ENCODE results near the gene RAI1.
A peak's percentile ranks its signal among the peaks of the same experiment; 100 is the strongest.

RAI1 gene

DNA sequence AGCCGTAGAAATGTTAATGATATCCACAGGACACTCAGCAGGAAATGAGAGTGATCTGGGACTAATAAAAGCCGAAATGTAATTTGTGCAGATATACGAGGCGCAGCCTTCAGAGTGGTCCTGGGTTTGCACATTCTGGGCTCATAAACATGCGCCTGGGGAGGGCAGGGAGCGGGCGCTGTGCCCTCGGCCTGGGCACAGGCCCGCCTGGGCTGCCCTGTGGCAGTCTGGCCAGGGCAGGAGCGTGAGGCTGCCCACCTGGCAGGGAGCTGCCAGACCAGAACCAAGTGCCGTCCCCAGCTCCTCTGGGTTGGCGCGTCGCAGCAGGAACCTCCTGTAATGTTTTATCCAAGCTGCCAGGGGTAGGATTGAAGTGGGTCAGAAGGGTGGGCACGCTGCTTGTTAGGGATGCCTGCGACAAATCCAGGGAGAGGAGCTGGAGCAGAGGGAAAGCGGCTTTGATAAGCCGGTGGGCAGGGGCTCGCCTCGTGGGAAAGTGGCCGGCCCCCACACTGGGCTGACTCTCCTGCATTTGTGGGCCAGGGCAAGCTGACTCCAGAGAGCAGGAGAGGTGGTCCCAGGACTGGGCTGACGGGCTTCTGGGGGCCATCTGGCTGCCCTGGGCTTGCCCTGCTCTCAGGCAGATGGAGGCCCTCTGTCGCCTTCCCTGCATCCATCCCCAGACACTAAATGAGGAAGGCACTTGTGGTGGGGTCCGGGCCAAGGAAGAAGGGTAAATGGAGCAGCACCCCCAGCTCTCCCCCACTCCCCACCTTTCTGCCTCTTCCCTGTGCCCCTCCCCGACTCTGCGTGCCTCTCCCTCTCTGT lies 109.6 kb downstream of the RAI1 start:
- Histone ChIP-seq H2BK5ac (ENCODE audit: low read length) (no peak overlapping the region), H2AK5ac (ENCODE audit: low read length) (no peak overlapping the region), H3K4me2 (ENCODE audit: low read length) (no peak overlapping the region), H3K79me1 (ENCODE audit: low read length) (no peaks in the 10 kb centered on the region), H3K36me3 (ENCODE audit: control insufficient read depth, insufficient read depth, low read length) (no peaks in the 10 kb centered on the region), H3K4me1 (ENCODE audit: control insufficient read depth, low read depth, low read length) (peaks cover 3% of the 10 kb centered on the region), H3K56ac (ENCODE audit: low read length) (peak overlapping the region; percentile 15), H3K4ac (ENCODE audit: low read depth, low read length) (no peak overlapping the region), H2BK15ac (replicated peaks; ENCODE audit: low read depth) (no peak overlapping the region), H3K4me3 (ENCODE audit: low read length) (no peak overlapping the region), H3K27ac (ENCODE audit: low read depth, low read length) (no peak overlapping the region), H3K18ac (ENCODE audit: low read length) (no peak overlapping the region), H4K5ac (ENCODE audit: low read length) (no peak overlapping the region), H4K8ac (ENCODE audit: low read depth, low read length) (no peak overlapping the region), H3K9ac (ENCODE audit: low read length) (no peak overlapping the region), H3K27me3 (ENCODE audit: insufficient read depth, low read length, poor library complexity) (peaks cover 1% of the 10 kb centered on the region), H3K23ac (ENCODE audit: low read length) (no peak overlapping the region), H2BK120ac (ENCODE audit: low read depth, low read length) (no peak overlapping the region), H3K79me2 (ENCODE audit: control insufficient read depth, insufficient read depth, low read length) (no peaks in the 10 kb centered on the region)
- DNase-seq, result no peak
- no CpG with 5 or more reads among the region's 26 CpGs for WGBS (ENCODE audit: extremely low coverage, insufficient coverage, low lambda C conversion rate)

DNA sequence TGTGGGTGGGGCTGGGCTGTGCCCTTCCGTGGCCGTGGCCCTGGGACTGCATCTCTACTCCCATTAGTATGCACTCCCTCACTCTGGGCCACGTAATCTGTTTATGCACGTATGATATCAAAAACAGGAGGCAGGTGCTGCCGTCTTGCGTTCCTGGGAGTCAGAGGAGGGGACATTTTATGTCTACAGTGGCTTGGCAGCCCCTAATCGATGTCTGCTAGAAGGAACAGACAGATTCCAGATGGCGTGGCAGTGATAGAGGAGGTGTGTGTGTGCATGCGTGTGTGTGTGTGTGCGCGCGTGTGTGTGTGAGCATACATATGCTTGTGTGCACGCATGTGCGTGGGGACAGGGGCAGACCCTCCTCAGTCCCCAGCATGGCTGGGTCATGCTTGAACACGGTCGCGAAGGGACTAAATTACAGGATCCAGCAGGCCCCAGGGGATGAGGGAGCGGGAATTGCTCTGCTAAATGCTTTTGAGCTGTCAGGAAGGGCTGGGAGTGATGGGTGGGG lies 110.8 kb downstream of the RAI1 start:
- no peak for DNase-seq
- Histone ChIP-seq H3K9ac (ENCODE audit: low read length) (no peak overlapping the region), H3K79me2 (ENCODE audit: control insufficient read depth, insufficient read depth, low read length) (no peaks in the 10 kb centered on the region), H3K56ac (ENCODE audit: low read length) (no peak overlapping the region), H3K27me3 (ENCODE audit: insufficient read depth, low read length, poor library complexity) (peaks cover 1% of the 10 kb centered on the region), H3K79me1 (ENCODE audit: low read length) (no peaks in the 10 kb centered on the region), H3K4ac (ENCODE audit: low read depth, low read length) (no peak overlapping the region), H3K23ac (ENCODE audit: low read length) (no peak overlapping the region), H3K4me1 (ENCODE audit: control insufficient read depth, low read depth, low read length) (peaks cover 3% of the 10 kb centered on the region), H3K36me3 (ENCODE audit: control insufficient read depth, insufficient read depth, low read length) (no peaks in the 10 kb centered on the region), H4K5ac (ENCODE audit: low read length) (no peak overlapping the region), H3K18ac (ENCODE audit: low read length) (no peak overlapping the region), H3K4me2 (ENCODE audit: low read length) (no peak overlapping the region), H3K27ac (ENCODE audit: low read depth, low read length) (no peak overlapping the region), H2BK120ac (ENCODE audit: low read depth, low read length) (no peak overlapping the region), H2BK15ac (replicated peaks; ENCODE audit: low read depth) (no peak overlapping the region), H4K8ac (ENCODE audit: low read depth, low read length) (no peak overlapping the region), H3K4me3 (ENCODE audit: low read length) (no peak overlapping the region), H2AK5ac (ENCODE audit: low read length) (no peak overlapping the region), H2BK5ac (ENCODE audit: low read length) (no peak overlapping the region)
- no CpG with 5 or more reads among the region's 18 CpGs for WGBS (ENCODE audit: extremely low coverage, insufficient coverage, low lambda C conversion rate)

DNA sequence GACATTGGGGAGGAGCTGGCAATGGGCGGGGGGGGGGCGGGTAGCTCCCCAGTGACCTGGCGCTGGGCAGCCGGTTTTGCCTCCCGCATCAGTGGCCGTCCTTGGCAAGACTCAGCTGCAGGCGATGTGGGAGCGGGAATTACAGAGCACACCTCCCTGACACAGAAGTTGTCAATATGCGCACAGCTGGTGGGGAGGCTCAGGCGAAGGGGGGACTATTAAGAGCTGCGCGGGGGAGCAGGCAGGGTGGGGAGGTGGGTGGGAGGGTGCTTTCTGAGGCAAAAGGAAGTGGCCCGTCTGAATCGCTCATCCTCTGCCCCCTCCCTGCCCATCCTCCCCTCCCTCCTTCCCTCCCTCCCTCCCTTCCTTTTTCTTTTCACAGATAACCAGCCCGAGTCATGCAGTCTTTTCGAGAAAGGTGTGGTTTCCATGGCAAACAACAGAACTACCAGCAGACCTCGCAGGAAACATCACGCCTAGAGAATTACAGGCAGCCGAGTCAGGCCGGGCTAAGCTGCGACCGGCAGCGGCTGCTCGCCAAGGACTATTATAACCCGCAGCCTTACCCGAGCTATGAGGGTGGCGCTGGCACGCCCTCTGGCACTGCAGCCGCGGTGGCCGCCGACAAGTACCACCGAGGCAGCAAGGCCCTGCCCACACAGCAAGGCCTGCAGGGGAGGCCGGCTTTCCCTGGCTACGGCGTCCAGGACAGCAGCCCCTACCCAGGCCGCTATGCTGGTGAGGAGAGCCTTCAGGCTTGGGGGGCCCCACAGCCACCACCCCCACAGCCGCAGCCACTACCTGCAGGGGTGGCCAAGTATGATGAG lies 111.5 kb downstream of the RAI1 start:
- H3K36me3 ChIP-seq (ENCODE audit: control insufficient read depth, insufficient read depth, low read length), result no peaks in the 10 kb centered on the region
- no peak overlapping the region for H3K4ac ChIP-seq (ENCODE audit: low read depth, low read length)
- H3K18ac ChIP-seq (ENCODE audit: low read length), result no peak overlapping the region
- peak; percentile 96 for DNase-seq
- H2BK5ac ChIP-seq (ENCODE audit: low read length), result no peak overlapping the region
- H4K5ac ChIP-seq (ENCODE audit: low read length), result no peak overlapping the region
- no peak overlapping the region for H3K23ac ChIP-seq (ENCODE audit: low read length)
- peak overlapping the region; percentile 48 for H3K9ac ChIP-seq (ENCODE audit: low read length)
- no peak overlapping the region for H2AK5ac ChIP-seq (ENCODE audit: low read length)
- H2BK15ac ChIP-seq (replicated peaks; ENCODE audit: low read depth), result no peak overlapping the region
- H4K8ac ChIP-seq (ENCODE audit: low read depth, low read length), result no peak overlapping the region
- no peaks in the 10 kb centered on the region for H3K79me2 ChIP-seq (ENCODE audit: control insufficient read depth, insufficient read depth, low read length)
- no peak overlapping the region for H3K4me2 ChIP-seq (ENCODE audit: low read length)
- no peak overlapping the region for H3K4me3 ChIP-seq (ENCODE audit: low read length)
- no peaks in the 10 kb centered on the region for H3K79me1 ChIP-seq (ENCODE audit: low read length)
- H3K56ac ChIP-seq (ENCODE audit: low read length), result peak overlapping the region; percentile 67
- no peak overlapping the region for H2BK120ac ChIP-seq (ENCODE audit: low read depth, low read length)
- peaks cover 3% of the 10 kb centered on the region for H3K4me1 ChIP-seq (ENCODE audit: control insufficient read depth, low read depth, low read length)
- H3K27ac ChIP-seq (ENCODE audit: low read depth, low read length), result no peak overlapping the region
- no CpG with 5 or more reads among the region's 38 CpGs for WGBS (ENCODE audit: extremely low coverage, insufficient coverage, low lambda C conversion rate)
- peaks cover 1% of the 10 kb centered on the region for H3K27me3 ChIP-seq (ENCODE audit: insufficient read depth, low read length, poor library complexity)

DNA sequence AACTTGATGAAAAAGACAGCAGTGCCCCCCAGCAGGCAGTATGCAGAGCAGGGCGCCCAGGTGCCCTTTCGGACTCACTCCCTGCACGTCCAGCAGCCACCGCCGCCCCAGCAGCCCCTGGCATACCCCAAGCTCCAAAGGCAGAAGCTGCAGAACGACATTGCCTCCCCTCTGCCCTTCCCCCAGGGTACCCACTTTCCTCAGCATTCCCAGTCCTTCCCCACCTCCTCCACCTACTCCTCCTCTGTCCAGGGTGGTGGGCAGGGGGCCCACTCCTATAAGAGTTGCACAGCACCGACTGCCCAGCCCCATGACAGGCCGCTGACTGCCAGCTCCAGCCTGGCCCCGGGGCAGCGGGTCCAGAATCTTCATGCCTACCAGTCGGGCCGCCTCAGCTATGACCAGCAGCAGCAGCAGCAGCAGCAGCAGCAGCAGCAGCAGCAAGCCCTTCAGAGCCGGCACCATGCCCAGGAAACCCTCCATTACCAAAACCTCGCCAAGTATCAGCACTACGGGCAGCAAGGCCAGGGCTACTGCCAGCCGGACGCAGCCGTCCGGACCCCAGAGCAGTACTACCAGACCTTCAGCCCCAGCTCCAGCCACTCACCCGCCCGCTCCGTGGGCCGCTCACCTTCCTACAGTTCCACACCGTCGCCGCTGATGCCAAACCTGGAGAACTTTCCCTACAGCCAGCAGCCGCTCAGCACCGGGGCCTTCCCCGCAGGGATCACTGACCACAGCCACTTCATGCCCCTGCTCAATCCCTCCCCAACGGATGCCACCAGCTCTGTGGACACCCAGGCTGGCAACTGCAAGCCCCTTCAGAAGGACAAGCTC lies 112.3 kb downstream of the RAI1 start:
- H3K4me2 ChIP-seq (ENCODE audit: low read length), result no peak overlapping the region
- no peak overlapping the region for H4K8ac ChIP-seq (ENCODE audit: low read depth, low read length)
- no CpG with 5 or more reads among the region's 30 CpGs for whole genome bisulfite sequencing (ENCODE audit: extremely low coverage, insufficient coverage, low lambda C conversion rate)
- H3K4me3 ChIP-seq (ENCODE audit: low read length), result no peak overlapping the region
- H3K27ac ChIP-seq (ENCODE audit: low read depth, low read length), result no peak overlapping the region
- DNase-seq, result no peak
- H3K18ac ChIP-seq (ENCODE audit: low read length), result no peak overlapping the region
- H3K27me3 ChIP-seq (ENCODE audit: insufficient read depth, low read length, poor library complexity), result peaks cover 1% of the 10 kb centered on the region
- H3K56ac ChIP-seq (ENCODE audit: low read length), result no peak overlapping the region
- peaks cover 3% of the 10 kb centered on the region for H3K4me1 ChIP-seq (ENCODE audit: control insufficient read depth, low read depth, low read length)
- no peak overlapping the region for H4K5ac ChIP-seq (ENCODE audit: low read length)
- H3K36me3 ChIP-seq (ENCODE audit: control insufficient read depth, insufficient read depth, low read length), result no peaks in the 10 kb centered on the region
- H2BK15ac ChIP-seq (replicated peaks; ENCODE audit: low read depth), result no peak overlapping the region
- H3K79me1 ChIP-seq (ENCODE audit: low read length), result no peaks in the 10 kb centered on the region
- peak overlapping the region; percentile 48 for H3K9ac ChIP-seq (ENCODE audit: low read length)
- no peak overlapping the region for H2BK5ac ChIP-seq (ENCODE audit: low read length)
- no peak overlapping the region for H2AK5ac ChIP-seq (ENCODE audit: low read length)
- no peak overlapping the region for H3K23ac ChIP-seq (ENCODE audit: low read length)
- no peak overlapping the region for H3K4ac ChIP-seq (ENCODE audit: low read depth, low read length)
- H3K79me2 ChIP-seq (ENCODE audit: control insufficient read depth, insufficient read depth, low read length), result no peaks in the 10 kb centered on the region
- no peak overlapping the region for H2BK120ac ChIP-seq (ENCODE audit: low read depth, low read length)

DNA sequence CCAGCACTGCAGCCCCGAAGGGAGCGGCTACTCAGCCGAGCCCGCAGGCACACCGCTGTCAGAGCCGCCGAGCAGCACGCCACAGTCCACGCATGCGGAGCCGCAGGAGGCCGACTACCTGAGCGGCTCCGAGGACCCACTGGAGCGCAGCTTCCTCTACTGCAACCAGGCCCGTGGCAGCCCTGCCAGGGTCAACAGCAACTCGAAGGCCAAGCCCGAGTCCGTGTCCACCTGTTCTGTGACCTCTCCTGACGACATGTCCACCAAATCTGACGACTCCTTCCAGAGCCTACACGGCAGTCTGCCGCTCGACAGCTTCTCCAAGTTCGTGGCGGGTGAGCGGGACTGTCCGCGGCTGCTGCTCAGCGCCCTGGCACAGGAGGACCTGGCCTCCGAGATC lies 113.1 kb downstream of the RAI1 start:
- Histone ChIP-seq H3K36me3 (ENCODE audit: control insufficient read depth, insufficient read depth, low read length) (no peaks in the 10 kb centered on the region), H3K27ac (ENCODE audit: low read depth, low read length) (no peak overlapping the region), H3K9ac (ENCODE audit: low read length) (no peak overlapping the region), H3K27me3 (ENCODE audit: insufficient read depth, low read length, poor library complexity) (peaks cover 1% of the 10 kb centered on the region), H2BK5ac (ENCODE audit: low read length) (no peak overlapping the region), H3K4me3 (ENCODE audit: low read length) (no peak overlapping the region), H2BK120ac (ENCODE audit: low read depth, low read length) (no peak overlapping the region), H2AK5ac (ENCODE audit: low read length) (no peak overlapping the region), H3K4ac (ENCODE audit: low read depth, low read length) (no peak overlapping the region), H2BK15ac (replicated peaks; ENCODE audit: low read depth) (no peak overlapping the region), H3K23ac (ENCODE audit: low read length) (no peak overlapping the region), H3K56ac (ENCODE audit: low read length) (no peak overlapping the region), H3K4me2 (ENCODE audit: low read length) (no peak overlapping the region), H3K18ac (ENCODE audit: low read length) (no peak overlapping the region), H3K79me1 (ENCODE audit: low read length) (no peaks in the 10 kb centered on the region), H4K5ac (ENCODE audit: low read length) (no peak overlapping the region), H3K4me1 (ENCODE audit: control insufficient read depth, low read depth, low read length) (peaks cover 3% of the 10 kb centered on the region), H4K8ac (ENCODE audit: low read depth, low read length) (no peak overlapping the region), H3K79me2 (ENCODE audit: control insufficient read depth, insufficient read depth, low read length) (no peaks in the 10 kb centered on the region)
- DNase-seq, result no peak
- whole genome bisulfite sequencing (ENCODE audit: extremely low coverage, insufficient coverage, low lambda C conversion rate), result no CpG with 5 or more reads among the region's 31 CpGs

Measured in mesendoderm (in vitro differentiated cells).